Activated naive CD4-positive, alpha-beta T cell treated with anti-CD3 and anti-CD28 coated beads, Interleukin-2, amount 50 U/mL, for 24 hours (primary cell): ENCODE measurements around the gene MGAM2.

Source experiments
- H3K27ac Mint-ChIP-seq: one replicate; pipeline ENCODE4 v1.8.0; 2021; ENCODE audit warnings: mild to moderate bottlenecking, mixed read lengths
- H3K27me3 Mint-ChIP-seq: one replicate; pipeline ENCODE4 v1.8.0; 2021; ENCODE audit warnings: mixed read lengths
- H3K36me3 Mint-ChIP-seq: one replicate; pipeline ENCODE4 v1.8.0; 2021; ENCODE audit warnings: mixed read lengths
- H3K4me1 Mint-ChIP-seq: one replicate; pipeline ENCODE4 v1.8.0; 2021; ENCODE audit warnings: mixed read lengths
- H3K4me3 Mint-ChIP-seq: one replicate; pipeline ENCODE4 v1.8.0; 2021; ENCODE audit warnings: mild to moderate bottlenecking, mixed read lengths
- H3K9me3 Mint-ChIP-seq: one replicate; pipeline ENCODE4 v1.8.0; 2021; ENCODE audit warnings: mixed read lengths

Gene MGAM2

GRCh38 chr7:142250705-142251104 is 139.2 kb downstream of the MGAM2 start:
- Mint-ChIP-seq H3K27me3 (no peaks in the 10 kb centered on the region), H3K4me3 (no peak overlapping the region), H3K36me3 (no peaks in the 10 kb centered on the region), H3K4me1 (no peaks in the 10 kb centered on the region), H3K27ac (no peak overlapping the region), H3K9me3 (no peaks in the 10 kb centered on the region)

- Mint-ChIP-seq H3K36me3 (no peaks in the 10 kb centered on the region), H3K9me3 (no peaks in the 10 kb centered on the region), H3K4me3 (no peak within 1 kb of the TSS), H3K4me1 (no peaks in the 10 kb centered on the region), H3K27ac (no peak within 1 kb of the TSS), H3K27me3 (peaks cover 5% of the 10 kb centered on the region)
Measured at GRCh38 chr7:142257958-142258357, 146.4 kb downstream of the MGAM2 start, which contains the start of gene PRSS58. PRSS58 (minus strand) TSS chr7:142258058; CDS start chr7:142257707, 351 bp downstream.

GRCh38 chr7:142263598-142264380 is 152.3 kb downstream of the MGAM2 start:
- Mint-ChIP-seq H3K9me3 (no peaks in the 10 kb centered on the region), H3K27me3 (peaks cover 15% of the 10 kb centered on the region), H3K4me1 (no peaks in the 10 kb centered on the region), H3K27ac (no peak overlapping the region), H3K4me3 (no peak overlapping the region), H3K36me3 (no peaks in the 10 kb centered on the region)
